GM18502 (cell line): ENCODE data around the gene MT1F.
"Not testable (repeated sequence)": the region's sequence is repeated elsewhere in the genome, so short reads cannot be mapped to it uniquely, and the experiment has no call there.

ENCODE experiments used
- ATAC-seq: cut with Tn5 transposase; IDR thresholded peaks from one replicate; pipeline ENCODE4 v1.9.1; 2021; ENCODE audit warnings: mild to moderate bottlenecking; ENCODE audit not compliant: unreplicated experiment, poor library complexity

Gene MT1F

DNA sequence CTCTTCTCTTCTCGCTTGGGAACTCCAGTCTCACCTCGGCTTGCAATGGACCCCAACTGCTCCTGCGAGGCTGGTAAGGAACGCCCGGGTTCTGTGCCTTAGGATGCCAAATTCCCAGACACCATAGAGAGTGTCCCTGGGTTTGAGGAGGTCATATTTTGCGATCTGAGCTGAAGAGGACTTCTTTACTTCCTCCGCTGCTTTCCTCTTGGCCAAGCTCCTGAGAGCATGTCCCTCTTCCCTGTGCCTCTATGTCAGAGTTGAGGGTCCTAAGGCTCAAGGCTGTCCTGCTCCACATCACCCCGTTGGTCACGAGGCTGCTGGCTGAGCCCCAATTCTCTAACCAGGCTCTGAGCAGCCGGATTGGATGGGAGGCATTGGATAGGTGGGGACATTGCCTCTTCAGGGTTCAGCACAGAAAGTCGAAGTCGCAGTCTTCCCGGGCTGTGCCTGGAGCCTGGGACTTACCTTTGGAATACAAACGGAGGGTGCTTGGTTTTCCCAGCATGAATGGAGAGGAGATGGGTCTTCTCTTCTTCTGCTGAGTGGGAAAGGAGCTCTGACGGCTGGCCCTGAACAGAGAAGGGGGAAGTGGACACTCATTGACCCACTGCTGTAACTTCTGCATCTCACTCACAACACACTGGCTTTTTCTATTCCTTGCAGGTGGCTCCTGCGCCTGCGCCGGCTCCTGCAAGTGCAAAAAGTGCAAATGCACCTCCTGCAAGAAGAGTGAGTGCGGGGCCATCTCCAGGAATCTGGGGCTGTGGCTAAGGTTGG, 12.3 kb downstream of the MT1F start:
- ATAC-seq: no peak

DNA sequence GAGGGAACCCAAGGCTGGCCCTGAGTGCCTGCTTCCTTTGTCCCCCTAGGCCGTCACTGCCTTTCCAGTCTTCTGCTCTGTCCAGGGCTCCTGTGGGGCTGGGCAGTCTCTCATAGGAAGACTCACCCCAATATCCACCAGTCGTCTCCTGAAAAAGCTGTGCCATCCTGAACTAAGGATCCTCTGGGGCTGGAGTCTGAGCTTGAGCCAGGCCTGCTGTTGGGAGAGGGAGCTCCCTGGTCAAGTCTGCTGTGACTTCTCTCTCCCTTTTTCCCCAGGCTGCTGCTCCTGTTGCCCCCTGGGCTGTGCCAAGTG, 12.8 kb downstream of the MT1F start:
- no peak for ATAC-seq

DNA sequence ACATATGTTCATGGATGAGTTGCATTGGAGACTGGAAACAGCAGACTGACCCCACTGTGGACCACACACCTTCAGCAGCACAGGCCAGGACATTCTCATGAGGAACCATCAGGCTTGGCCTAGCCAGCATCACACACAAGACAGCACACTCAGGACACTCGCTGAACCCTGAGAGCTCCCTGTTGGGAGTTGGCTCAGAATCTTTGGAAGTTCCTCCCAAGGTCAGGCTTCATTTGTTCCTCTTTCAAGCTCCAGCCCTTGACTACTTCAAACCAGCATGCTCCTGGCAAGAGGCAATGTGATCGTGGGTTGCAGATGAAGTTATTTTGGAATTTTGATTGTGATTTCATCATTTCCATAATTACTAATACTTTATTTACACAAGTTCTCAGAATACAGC, 13.9 kb downstream of the MT1F start:
- ATAC-seq: not testable (repeated sequence)

DNA sequence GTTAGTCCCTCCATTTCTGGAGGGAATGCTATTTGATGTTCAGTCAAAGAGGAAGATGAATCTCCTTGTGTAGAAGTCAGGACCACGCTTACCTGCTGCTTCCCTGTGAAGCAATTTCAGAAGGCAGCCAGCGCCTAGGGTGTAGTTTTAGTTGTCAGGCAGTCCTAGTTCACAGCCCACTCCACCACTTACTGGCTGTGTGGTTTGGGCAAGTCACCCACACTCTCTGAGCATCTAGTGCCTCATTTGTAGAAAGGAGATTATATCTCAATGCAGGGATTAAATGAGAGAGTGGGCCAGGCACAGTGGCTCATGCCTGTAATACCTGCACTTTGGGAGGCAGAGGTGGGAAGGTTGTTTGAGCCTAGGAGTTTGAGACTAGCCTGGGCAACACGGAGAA, 14.4 kb downstream of the MT1F start:
- ATAC-seq: not testable (repeated sequence)

DNA sequence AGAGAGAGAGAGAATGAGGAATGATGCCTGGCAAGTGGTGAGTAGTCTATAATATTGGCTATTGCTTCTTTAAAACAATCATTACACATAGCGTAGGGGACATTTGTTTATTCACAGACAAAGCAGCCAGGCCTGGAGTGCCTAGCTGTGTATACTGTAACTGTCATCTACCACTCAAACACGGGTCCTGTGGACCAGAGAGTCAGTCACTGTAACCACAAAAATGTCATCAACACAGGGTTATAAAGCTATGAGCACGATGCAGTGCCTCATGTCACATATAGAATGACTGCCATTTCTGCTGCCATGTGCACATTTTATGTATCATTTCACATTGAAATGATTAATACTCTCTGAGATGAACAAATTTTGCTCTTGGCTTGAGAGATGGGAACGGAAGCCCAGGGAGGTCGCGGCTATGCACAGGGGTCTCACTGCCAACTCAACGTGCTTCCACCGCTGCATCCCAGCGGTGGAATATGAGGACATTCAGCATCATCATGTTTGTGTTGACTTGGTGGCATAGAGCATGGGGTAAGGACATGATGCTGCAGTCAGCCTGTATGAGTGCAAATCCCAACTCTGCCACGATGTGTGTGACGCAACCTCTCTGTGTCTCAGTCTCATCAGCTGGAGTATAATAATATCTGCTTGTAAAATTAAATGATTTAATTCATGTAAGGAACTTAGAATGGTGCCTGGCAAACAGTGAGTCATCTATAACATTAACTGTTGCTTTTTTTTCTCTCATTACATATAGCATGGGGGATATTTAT, 15.2 kb downstream of the MT1F start:
- ATAC-seq: no peak

DNA sequence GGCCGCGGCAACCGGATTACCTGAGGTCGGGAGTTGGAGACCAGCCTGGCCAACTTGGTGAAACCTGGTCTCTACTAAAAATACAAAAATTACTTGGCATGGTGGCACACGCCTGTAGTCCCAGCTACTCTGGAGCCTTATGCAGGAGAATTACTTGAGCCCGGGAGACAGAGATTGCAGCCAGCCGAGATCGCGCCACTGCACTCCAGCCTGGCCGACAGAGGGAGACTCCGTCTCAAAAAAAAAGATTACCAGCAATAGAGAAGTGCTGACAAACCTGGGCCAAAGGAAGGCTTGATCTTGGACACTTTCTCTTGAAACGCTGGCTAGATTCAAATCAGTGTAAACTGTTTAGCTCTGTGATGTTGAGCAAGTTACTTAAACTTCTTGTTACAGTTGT, 16.2 kb downstream of the MT1F start:
- ATAC-seq: no peak

DNA sequence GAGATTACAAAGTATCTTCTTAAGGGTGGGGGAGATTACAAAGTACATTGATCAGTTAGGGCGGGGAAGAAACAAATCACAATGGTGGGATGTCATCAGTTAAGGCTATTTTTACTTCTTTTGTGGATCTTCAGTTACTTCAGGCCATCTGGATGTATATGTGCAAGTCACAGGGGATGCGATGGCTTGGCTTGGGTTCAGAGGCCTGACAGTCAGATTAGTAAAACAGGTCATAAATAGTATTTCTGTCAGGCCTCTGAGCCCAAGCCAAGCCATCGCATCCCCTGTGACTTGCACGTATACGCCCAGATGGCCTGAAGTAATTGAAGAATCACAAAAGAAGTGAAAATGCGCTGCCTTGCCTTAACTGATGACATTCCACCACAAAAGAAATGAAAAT, 16.8 kb downstream of the MT1F start:
- not testable (repeated sequence) for ATAC-seq

DNA sequence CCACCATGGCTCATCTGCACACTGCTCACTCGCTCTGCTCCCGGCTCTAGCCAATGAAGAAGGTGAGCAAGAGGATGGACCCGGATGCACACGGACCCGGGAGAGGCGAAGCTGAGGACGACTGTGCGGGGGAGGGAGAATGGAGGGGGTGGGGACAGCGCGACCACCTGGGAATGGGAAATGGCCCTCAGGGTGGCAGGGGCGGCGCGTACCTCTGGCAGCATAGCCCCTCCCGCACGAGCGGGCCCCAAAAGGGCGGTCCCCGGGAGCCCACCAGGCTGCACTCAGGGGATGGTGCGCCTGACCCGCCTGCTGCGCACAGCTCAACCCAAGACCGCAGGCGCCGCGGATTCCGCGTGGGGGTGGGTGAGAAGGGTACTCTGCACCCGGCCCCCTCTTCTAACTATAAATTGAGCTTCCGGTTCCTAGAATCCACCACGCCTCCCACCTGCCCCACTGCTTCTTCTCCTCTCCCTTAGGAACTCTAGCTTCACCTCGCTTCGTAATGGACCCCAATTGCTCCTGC, 18.0 kb downstream of the MT1F start:
- no peak for ATAC-seq

DNA sequence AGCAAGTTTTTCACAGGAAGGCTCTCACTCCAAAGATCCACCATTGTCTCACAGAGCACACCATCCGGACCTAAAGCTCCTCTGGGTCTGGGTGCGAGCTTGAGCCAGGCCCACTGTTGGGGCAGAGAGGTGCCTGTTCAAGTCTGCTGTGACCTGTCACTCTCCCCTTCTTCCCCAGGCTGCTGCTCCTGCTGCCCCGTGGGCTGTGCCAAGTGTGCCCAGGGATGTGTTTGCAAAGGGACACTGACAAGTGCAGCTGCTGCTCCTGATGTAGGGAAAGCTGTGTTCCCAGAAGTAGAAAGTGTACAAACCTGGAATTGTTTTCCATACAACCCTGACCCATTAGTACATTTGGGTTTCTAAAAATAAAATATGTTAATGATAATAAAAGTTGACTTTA, 19.7 kb downstream of the MT1F start:
- ATAC-seq: no peak

DNA sequence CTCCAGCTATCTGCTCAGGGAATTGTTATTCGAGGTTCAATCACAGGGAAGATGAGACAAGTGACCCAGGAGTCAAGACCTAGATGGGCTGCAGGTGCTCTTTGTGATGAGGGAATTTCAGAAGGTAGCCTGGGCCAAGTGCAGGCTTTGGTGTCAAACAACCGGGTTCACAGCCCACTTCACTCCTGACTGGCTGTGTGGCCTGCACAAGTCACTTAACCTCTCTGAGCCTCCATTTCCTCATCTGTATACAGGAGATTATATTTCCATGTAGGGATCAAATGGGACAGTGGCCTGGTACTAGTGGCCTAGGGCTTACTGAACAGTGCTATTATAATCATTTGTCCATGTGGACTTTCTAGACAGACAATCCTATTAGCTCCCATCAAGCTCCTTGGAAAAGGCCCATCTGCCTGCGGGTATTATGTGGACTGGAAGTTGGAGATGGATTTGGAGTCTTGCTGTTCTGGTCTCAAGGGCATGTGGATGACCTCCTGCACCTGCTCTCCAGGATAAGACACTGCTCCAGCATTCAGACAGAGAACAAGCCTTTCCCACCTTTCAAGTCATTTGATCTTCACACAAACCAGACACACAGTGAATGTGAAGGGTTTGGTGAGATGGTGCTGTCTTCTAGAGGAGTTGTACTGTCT, 21.4 kb downstream of the MT1F start:
- ATAC-seq: no peak

DNA sequence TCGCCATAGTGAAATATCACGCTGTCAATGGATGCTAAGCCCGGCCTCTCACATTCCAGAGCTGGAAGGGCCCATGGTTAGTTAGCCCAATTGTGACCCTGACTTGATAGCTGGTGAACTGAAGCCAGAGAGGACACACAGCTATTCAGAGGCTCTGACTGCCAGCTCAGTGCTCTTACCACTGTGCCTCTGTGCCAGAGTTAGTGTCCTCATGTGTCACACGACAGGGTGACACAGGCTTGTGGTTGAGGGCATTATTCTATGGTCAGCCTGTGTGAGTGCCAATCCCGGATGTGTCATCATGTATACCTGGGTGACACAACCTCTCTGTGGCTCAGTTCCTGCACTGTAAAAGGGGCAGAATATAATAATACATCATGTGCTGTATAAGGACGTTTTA, 22.1 kb downstream of the MT1F start:
- no peak for ATAC-seq

DNA sequence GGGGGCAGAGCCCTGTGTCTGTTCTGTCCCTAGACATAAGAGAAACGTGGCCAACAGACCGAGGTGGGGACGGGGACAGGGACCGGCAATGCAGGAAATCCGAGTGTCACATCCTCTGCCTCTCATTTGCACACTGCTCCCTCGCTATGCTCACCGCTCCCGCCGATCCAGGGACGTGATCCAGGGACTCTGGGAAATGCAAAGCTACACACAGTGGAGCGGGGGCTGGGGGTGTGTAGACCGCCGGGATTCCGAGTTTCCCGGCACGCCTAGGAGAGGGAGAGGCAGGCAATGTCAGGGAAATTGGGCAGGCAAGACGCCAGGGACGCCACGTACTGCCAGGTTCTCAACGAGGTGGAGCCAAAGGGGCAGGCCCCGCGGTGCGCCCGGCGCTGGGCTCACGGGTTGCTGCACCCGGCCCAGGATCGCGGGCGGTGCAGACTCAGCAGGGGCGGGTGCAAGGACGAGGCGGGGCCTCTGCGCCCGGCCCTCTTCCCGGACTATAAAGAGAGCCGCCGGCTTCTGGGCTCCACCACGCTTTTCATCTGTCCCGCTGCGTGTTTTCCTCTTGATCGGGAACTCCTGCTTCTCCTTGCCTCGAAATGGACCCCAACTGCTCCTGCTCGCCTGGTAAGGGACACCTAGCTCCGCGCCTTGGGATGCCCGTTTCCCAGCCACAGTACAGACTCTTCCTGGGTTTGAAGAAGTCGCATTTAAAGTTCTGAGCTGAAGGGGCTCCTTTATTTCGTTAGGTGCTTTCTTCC, 24.4 kb downstream of the MT1F start, which contains the start of gene MT1X:
TSS of gene MT1X (plus strand) at position 532 of the 764 bp plus-strand sequence. CDS start at position 603, 71 bp downstream.
- ATAC-seq: peak; percentile 99

DNA sequence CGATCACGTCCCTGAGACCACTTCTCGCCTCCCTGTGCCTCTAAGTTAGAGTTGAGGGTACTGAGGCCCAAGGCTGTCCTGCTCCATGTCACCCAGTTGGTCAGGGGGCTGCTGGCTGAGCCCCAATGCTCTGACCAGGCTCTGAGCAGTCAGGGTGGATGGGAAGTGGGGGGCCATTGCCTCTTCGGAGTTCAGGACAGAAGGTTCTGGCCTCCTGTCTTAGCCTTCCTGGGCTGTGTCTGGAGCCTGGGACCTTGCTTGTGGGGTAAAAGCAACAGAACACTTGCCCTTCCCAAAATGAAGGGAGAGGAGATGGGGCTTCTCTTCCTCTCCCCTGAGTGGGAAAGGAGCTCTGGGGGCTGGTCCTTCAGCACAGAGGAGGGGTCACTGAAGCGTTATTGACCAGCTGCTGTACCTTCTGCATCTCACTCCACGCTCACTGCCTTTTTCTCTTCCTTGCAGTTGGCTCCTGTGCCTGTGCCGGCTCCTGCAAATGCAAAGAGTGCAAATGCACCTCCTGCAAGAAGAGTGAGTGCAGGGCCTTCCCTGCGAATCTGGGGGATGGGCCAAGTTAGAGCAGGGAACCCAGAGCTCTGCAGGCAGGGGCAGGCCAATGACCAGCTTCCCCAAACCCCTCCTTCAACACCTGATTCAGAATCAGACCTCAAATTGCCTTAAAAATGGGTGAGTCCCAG, 25.1 kb downstream of the MT1F start:
- ATAC-seq: no peak

DNA sequence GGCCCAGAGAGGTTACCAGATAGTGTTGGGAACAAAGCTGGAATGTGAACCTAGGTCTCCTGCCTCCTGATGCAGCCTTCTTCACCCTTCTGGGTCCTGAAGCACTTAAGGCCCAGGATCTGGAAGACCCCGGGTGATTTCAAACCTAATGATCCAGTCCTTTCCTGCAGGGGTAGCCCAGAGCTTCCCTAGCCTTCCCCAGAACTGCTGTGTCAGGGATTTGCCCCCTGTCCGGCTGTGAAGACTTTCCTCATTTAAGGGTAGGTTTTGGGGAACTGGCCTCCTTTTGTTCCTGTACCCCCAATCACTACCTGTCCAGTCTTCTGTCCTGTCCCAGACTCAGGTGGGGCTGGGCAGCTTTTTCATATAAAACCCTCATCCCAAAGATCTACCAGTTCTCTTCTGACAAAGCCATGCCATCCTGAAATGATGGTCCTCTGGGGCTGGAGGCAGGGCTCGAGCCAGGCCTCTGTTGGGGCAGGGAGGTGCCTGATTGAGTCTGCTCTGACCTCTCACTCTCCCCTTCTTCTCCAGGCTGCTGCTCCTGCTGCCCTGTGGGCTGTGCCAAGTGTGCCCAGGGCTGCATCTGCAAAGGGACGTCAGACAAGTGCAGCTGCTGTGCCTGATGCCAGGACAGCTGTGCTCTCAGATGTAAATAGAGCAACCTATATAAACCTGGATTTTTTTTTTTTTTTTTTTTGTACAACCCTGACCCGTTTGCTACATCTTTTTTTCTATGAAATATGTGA, 25.8 kb downstream of the MT1F start:
- no peak for ATAC-seq

DNA sequence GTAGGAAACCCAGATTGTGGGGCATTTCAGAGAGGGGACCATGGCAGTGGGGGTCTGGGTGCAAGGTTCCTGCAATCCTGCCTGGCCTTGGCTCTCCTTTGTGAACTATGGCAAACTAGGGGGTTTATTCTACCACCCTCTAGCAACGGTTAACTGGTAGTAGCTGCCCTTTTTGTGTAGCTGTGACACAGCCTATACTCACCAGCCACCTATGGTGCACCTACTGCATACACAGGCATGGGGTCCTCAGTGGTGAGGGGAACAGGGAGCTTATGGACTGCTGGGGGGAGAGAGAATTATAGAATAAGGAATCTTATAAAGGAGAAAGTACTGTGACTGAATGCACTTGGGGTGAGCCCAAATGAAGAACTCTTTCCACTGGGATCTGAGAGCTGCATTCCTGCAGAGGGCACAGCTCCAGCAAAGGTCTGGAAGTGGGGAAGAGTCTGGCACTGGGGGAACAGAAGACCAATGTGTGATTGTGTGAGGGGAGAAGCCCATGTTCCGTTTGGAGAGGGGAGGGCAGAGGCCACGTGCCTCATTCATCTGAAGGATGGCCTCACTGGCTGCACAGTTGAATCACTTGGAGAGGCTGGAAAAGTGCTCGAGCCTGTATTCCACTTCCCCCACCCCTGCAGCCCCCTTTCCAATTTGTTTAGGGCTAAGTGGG, 26.6 kb downstream of the MT1F start:
- no peak for ATAC-seq

DNA sequence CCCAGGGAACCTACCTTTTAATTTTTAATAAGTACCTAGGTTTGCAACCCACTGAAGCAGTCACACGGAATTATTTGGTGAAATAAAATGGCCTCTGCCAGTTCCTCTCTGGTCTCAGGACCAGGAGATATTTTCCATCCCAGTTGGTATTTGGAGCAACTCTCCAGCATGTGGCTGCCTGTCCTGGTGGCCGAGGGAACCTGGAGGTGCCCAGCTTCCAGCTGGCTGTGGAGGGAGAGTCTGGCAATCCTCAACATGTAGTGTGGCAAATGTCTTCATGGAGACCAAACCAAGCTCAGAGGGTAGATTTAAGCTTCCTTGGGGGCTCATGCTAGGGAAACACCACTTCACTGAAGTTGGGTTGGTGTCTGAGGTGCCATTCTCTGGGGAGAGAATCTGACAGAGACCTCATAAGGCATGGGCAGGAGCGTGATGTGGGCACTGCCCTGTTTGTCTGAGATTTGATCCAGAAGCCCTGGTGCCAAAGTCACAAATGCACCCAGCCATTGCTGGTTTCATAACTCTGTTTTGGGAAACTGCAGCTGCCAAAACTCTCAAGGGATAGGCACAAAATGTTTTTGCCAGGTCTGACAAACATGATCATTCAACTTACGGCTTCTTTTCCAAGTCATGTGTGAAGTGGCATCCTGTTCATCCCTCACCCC, 27.3 kb downstream of the MT1F start:
- no peak for ATAC-seq

DNA sequence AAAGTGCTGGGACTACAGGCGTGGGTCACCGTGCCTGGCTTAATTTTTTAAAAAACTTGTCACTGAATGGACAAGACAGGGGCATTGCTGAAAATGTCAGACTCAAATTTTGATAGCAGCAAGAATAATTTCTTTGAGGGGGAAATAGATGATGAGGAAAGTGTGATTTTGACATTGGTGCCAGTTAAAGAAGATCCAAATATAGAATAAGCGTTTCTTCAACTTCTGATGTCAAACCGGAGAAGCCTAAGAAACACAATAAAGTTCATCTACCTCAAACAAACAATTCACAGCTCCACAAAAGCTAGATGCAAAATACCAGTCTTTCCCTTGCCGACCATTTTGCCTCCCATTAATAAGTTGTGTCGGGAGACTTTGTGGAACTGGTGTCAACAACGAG, 29.0 kb downstream of the MT1F start:
- ATAC-seq: no peak

DNA sequence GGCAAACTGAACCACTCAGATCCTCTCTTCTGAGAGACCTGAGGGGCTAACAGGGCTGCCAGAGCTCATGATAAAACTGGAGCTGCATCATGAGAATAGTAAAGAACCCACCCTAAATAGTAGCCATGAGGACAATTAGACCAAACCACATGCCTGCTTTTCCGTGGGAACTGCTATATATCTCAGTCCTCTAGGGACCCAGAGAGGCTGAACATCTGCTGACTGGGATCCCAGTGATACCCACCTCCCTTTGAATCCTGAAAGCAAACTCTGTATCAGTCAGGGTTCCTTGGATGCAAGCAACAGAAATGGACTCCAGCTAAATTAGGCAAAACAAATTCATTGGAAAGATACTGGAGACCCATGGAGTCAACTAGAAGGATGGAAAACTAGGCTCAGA, 31.0 kb downstream of the MT1F start:
- no peak for ATAC-seq
